K562 (cell line): ENCODE measurements around the gene TFE3.

Source experiments
- CTCF ChIP-seq, 3 experiments: IDR thresholded peaks in 2 of 3; conservative IDR thresholded peaks in 1 of 3; 2 replicates each; pipeline ENCODE4 v1.5.1; 2011 to 2012; ENCODE audit warnings: low read length in 3 of 3, mild to moderate bottlenecking in 3 of 3, control low read depth in 2 of 3, improper control_type of control experiment in 1 of 3, inconsistent platforms in 1 of 3, low read depth in 1 of 3, mixed read lengths in 1 of 3, moderate library complexity in 1 of 3; ENCODE audit not compliant: insufficient read depth in 2 of 3
- ETV1 ChIP-seq: fragments of 450-650 bp; conservative IDR thresholded peaks from 2 replicates; pipeline ENCODE4 v1.6.1; 2016; ENCODE audit warnings: missing genetic modification characterization, control low read depth, low read depth, missing compliant biosample characterization
- HMGN3 ChIP-seq: IDR thresholded peaks from 2 replicates; pipeline ENCODE4 v1.6.1; 2011; ENCODE audit warnings: borderline replicate concordance, low read depth, mild to moderate bottlenecking, mixed read lengths, low read length; ENCODE audit not compliant: insufficient read length; ENCODE audit errors: extremely low read depth
- HNRNPUL1 ChIP-seq: fragments of 200-400 bp; formaldehyde crosslinking; IDR thresholded peaks from 2 replicates; pipeline ENCODE4 v1.6.1; 2017; ENCODE audit warnings: low read length
- PATZ1 ChIP-seq: fragments of 250-450 bp; sonication (Bioruptor Pico); IDR thresholded peaks from 2 replicates; pipeline ENCODE4 v1.5.0; 2020; ENCODE audit warnings: mild to moderate bottlenecking, borderline replicate concordance
- PCBP2 ChIP-seq: fragments of 200-400 bp; formaldehyde crosslinking; IDR thresholded peaks from 2 replicates; pipeline ENCODE4 v1.6.1; 2018; ENCODE audit warnings: low read length, low read depth, mild to moderate bottlenecking, moderate library complexity; ENCODE audit not compliant: poor library complexity, severe bottlenecking
- PHB2 ChIP-seq: fragments of 450-650 bp; IDR thresholded peaks from 2 replicates; pipeline ENCODE4 v1.6.1; 2017; ENCODE audit warnings: low read depth
- PHF21A ChIP-seq: fragments of 450-650 bp; IDR thresholded peaks from 2 replicates; pipeline ENCODE4 v1.6.1; 2017; ENCODE audit warnings: low read depth, borderline replicate concordance
- SRF ChIP-seq, 2 experiments: fragments of 250-450, 450-650 bp in 1 of 2; sonication (Bioruptor Pico) in 1 of 2; sonication (generic) in 1 of 2; formaldehyde crosslinking; IDR thresholded peaks; 2 replicates each; pipeline versions ENCODE4 v1.5.0 to v1.5.1; 2020 to 2022; ENCODE audit warnings: mild to moderate bottlenecking in 1 of 2, missing genetic modification reagents in 1 of 2
- ZBTB1 ChIP-seq: sonication (generic); formaldehyde crosslinking; IDR thresholded peaks from 2 replicates; pipeline ENCODE4 v1.8.1; 2023; ENCODE audit warnings: missing genetic modification reagents, low read depth, mild to moderate bottlenecking, borderline replicate concordance
- ZFP36 ChIP-seq: fragments of 150-350 bp; IDR thresholded peaks from 2 replicates; pipeline ENCODE4 v1.6.1; 2018; ENCODE audit warnings: low read length, low read depth; ENCODE audit not compliant: partially characterized antibody

- no peak for TF ChIP-seq HMGN3
- TF ChIP-seq CTCF (IDR thresholded peaks at IDR 0.05 in 2 of 3, conservative IDR thresholded peaks at IDR 0.05 in 1 of 3; ENCODE audit: insufficient read depth in 2 of 3, low read depth in 1 of 3, low read length in 3 of 3), result no peak
- TF ChIP-seq ETV1 (tag), result no peak
- TF ChIP-seq ZFP36, result no peak
- TF ChIP-seq PHB2, result no peak
- TF ChIP-seq SRF (CRISPR knock-in tag; IDR thresholded peaks at IDR 0.05), result no peak
- TF ChIP-seq PATZ1, result no peak
- TF ChIP-seq PCBP2, result no peak
- TF ChIP-seq HNRNPUL1, result no peak
- no peak for TF ChIP-seq ZBTB1
- no peak for TF ChIP-seq PHF21A
Observed at GRCh38 chrX:49071877-49072711, 28.9 kb upstream of the TFE3 start.
